ENCODE results near the gene CYSLTR2. TPM values are rescaled to one million over a fixed set of nuclear protein-coding genes. Genes with fewer than 3 reads are reported as not detected.

CYSLTR2 gene
- polyA plus RNA-seq, 1 experiment: not detected

- CTCF ChIA-PET: no interaction called here
- H3K4me3 ChIP-seq (ENCODE audit: low read depth, low read length): no peak overlapping the region
- no peak for DNase-seq (ENCODE audit: low read depth, low spot score)
- H3K27me3 ChIP-seq (ENCODE audit: control insufficient read depth, insufficient read depth, low read length): no peaks in the 10 kb centered on the region
- no peak for TF ChIP-seq CTCF (IDR thresholded peaks at IDR 0.05; ENCODE audit: low read depth, low read length)
- POLR2A ChIA-PET: no interaction called here
- no peak overlapping the region for H3K27ac ChIP-seq (ENCODE audit: low read depth, low read length)
- no peaks in the 10 kb centered on the region for H3K9me3 ChIP-seq (ENCODE audit: control insufficient read depth, insufficient read depth, low read length)
Observed at GRCh38 chr13:48710160-48710559, 56.4 kb downstream of the CYSLTR2 start.

GRCh38 chr13:48712141-48712540, 58.4 kb downstream of the CYSLTR2 start:
- CTCF ChIA-PET: no interaction called here
- H3K9me3 ChIP-seq (ENCODE audit: control insufficient read depth, insufficient read depth, low read length): no peaks in the 10 kb centered on the region
- POLR2A ChIA-PET: no interaction called here
- no peak for TF ChIP-seq CTCF (IDR thresholded peaks at IDR 0.05; ENCODE audit: low read depth, low read length)
- H3K4me3 ChIP-seq (ENCODE audit: low read depth, low read length): no peak overlapping the region
- DNase-seq (ENCODE audit: low read depth, low spot score): no peak
- H3K27ac ChIP-seq (ENCODE audit: low read depth, low read length): no peak overlapping the region
- H3K27me3 ChIP-seq (ENCODE audit: control insufficient read depth, insufficient read depth, low read length): no peaks in the 10 kb centered on the region

- DNase-seq (ENCODE audit: low read depth, low spot score): no peak
- peaks cover 2% of the 10 kb centered on the region; the same call in 1 of the 2 replicates for H3K9me3 ChIP-seq (ENCODE audit: control insufficient read depth, insufficient read depth, low read length)
- ChIA-PET POLR2A (no interaction called here), CTCF (no interaction called here)
- H3K4me3 ChIP-seq (ENCODE audit: low read depth, low read length): no peak overlapping the region
- H3K27me3 ChIP-seq (ENCODE audit: control insufficient read depth, insufficient read depth, low read length): peaks cover 5% of the 10 kb centered on the region
- TF ChIP-seq CTCF (IDR thresholded peaks at IDR 0.05; ENCODE audit: low read depth, low read length): no peak
- H3K27ac ChIP-seq (ENCODE audit: low read depth, low read length): no peak overlapping the region
Observed at GRCh38 chr13:48715977-48716376, 62.2 kb downstream of the CYSLTR2 start.

DNA sequence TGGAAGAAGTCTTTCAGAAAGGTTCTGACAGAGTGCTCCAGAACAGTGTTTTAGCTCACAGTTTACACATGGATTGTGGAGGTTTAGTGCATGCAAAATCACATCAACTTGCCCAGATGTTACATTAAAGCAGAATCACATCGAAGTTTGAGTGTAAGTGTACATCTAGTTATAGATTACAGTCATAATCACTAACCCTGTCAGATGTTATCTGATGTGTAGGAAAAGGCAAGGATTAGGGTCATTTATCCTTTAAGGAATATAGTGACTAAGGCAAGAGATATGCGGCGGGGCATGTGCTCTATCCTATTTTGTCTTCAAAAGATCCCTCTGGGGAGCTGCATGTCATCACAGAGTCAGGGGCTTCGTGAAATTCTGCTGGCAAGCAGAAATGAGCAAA, 66.9 kb downstream of the CYSLTR2 start:
- Histone ChIP-seq H3K4me3 (ENCODE audit: low read depth, low read length) (no peak overlapping the region), H3K27ac (ENCODE audit: low read depth, low read length) (no peak overlapping the region), H3K27me3 (ENCODE audit: control insufficient read depth, insufficient read depth, low read length) (peaks cover 5% of the 10 kb centered on the region), H3K9me3 (ENCODE audit: control insufficient read depth, insufficient read depth, low read length) (peaks cover 2% of the 10 kb centered on the region; the same call in 1 of the 2 replicates)
- ChIA-PET CTCF (no interaction called here), POLR2A (no interaction called here)
- DNase-seq (ENCODE audit: low read depth, low spot score): no peak
- TF ChIP-seq CTCF (IDR thresholded peaks at IDR 0.05; ENCODE audit: low read depth, low read length): no peak

GRCh38 chr13:48723168-48723567, 69.4 kb downstream of the CYSLTR2 start:
- Histone ChIP-seq H3K4me3 (ENCODE audit: low read depth, low read length) (no peak overlapping the region), H3K27me3 (ENCODE audit: control insufficient read depth, insufficient read depth, low read length) (peaks cover 5% of the 10 kb centered on the region), H3K27ac (ENCODE audit: low read depth, low read length) (no peak overlapping the region), H3K9me3 (ENCODE audit: control insufficient read depth, insufficient read depth, low read length) (no peaks in the 10 kb centered on the region)
- ChIA-PET CTCF (no interaction called here), POLR2A (no interaction called here)
- no peak for DNase-seq (ENCODE audit: low read depth, low spot score)
- TF ChIP-seq CTCF (IDR thresholded peaks at IDR 0.05; ENCODE audit: low read depth, low read length): no peak
